Measurements from ENCODE around the gene RSBN1. TPM values are rescaled to one million over a fixed set of nuclear protein-coding genes. Genes with fewer than 3 reads are reported as not detected.

RSBN1 gene
- polyA plus RNA-seq, 1 of the 3 experiments (the other 2 are of a cell fraction), result 4.0 TPM

- Histone ChIP-seq H2AFZ (ENCODE audit: low read depth) (no peak overlapping the region), H3K27me3 (ENCODE audit: insufficient read depth) (no peaks in the 10 kb centered on the region), H3K9me3 (no peaks in the 10 kb centered on the region), H4K20me1 (ENCODE audit: insufficient read depth) (peaks cover 14% of the 10 kb centered on the region; the same call in 1 of the 2 replicates), H3K4me1 (ENCODE audit: control insufficient read depth in 1 of 2, insufficient read depth in 2 of 2, low read depth in 1 of 2, low read length in 1 of 2) (peaks cover 0 to 15% of the 10 kb centered on the region in 2 experiments; a peak in 2 of 4 replicates), H3K4me2 (no peak overlapping the region), H3K27ac (ENCODE audit: low read depth in 2 of 2, low read length in 1 of 2) (no peak overlapping the region), H3K4me3 (ENCODE audit: low read depth in 2 of 2, low read length in 1 of 2) (no peak overlapping the region), H3F3A (replicated peaks; ENCODE audit: insufficient read depth) (peaks cover 17% of the 10 kb centered on the region), H3K36me3 (replicated peaks in 1 of 2; ENCODE audit: control insufficient read depth in 1 of 2, insufficient read depth in 2 of 2, low read length in 1 of 2) (peaks cover 30 to 35% of the 10 kb centered on the region in 2 experiments), H3K9ac (no peak overlapping the region), H3K9me2 (no peaks in the 10 kb centered on the region), H3K79me2 (ENCODE audit: insufficient read depth) (peaks cover 92% of the 10 kb centered on the region)
- ChIA-PET POLR2A (interaction anchor here (0.5 kb wide), 1 partner anchor 34 kb away, joined by 3 read pairs; no protein-coding TSS in a partner anchor), CTCF (interaction anchor here (2.3 kb wide), 1 partner anchor 12 kb away, joined by 4 read pairs; no protein-coding TSS in a partner anchor)
- no peak for DNase-seq
- TF ChIP-seq MXI1 (IDR thresholded peaks at IDR 0.05; ENCODE audit: low read depth, low read length), result no peak
- WGBS (ENCODE audit: low lambda C conversion rate), result 95% methylated on average over 4 of the region's 4 CpGs
Observed at GRCh38 chr1:113797472-113797871, 14.8 kb downstream of the RSBN1 start.

GRCh38 chr1:113793878-113794834 lies 18.1 kb downstream of the RSBN1 start:
- no peaks in the 10 kb centered on the region for H3K9me3 ChIP-seq
- WGBS (ENCODE audit: low lambda C conversion rate), result 95% methylated on average over 9 of the region's 9 CpGs
- H2AFZ ChIP-seq (ENCODE audit: low read depth), result no peak overlapping the region
- H3K4me2 ChIP-seq, result no peak overlapping the region
- peaks cover 40 to 42% of the 10 kb centered on the region in 2 experiments for H3K36me3 ChIP-seq (replicated peaks in 1 of 2; ENCODE audit: control insufficient read depth in 1 of 2, insufficient read depth in 2 of 2, low read length in 1 of 2)
- H4K20me1 ChIP-seq (ENCODE audit: insufficient read depth), result no peaks in the 10 kb centered on the region; the same call in 1 of the 2 replicates
- no peak for DNase-seq
- H3K9me2 ChIP-seq, result no peaks in the 10 kb centered on the region
- 0 out of 4 replicates have a peak, but pooled peaks cover 0 to 7% of the 10 kb centered on the region in 2 experiments for H3K4me1 ChIP-seq (ENCODE audit: control insufficient read depth in 1 of 2, insufficient read depth in 2 of 2, low read depth in 1 of 2, low read length in 1 of 2)
- no peak for TF ChIP-seq YY1 (IDR thresholded peaks at IDR 0.05; ENCODE audit: low read depth)
- no peak for TF ChIP-seq PBX3 (IDR thresholded peaks at IDR 0.05)
- TF ChIP-seq, protein P1, sequence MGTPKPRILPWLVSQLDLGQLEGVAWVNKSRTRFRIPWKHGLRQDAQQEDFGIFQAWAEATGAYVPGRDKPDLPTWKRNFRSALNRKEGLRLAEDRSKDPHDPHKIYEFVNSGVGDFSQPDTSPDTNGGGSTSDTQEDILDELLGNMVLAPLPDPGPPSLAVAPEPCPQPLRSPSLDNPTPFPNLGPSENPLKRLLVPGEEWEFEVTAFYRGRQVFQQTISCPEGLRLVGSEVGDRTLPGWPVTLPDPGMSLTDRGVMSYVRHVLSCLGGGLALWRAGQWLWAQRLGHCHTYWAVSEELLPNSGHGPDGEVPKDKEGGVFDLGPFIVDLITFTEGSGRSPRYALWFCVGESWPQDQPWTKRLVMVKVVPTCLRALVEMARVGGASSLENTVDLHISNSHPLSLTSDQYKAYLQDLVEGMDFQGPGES (IDR thresholded peaks at IDR 0.05; ENCODE audit: low read depth, low read length), result no peak
- TF ChIP-seq MEF2A (IDR thresholded peaks at IDR 0.05; ENCODE audit: borderline replicate concordance, low read depth), result no peak
- no peak for TF ChIP-seq SMC3 (IDR thresholded peaks at IDR 0.05; ENCODE audit: low read depth, low read length)
- H3F3A ChIP-seq (replicated peaks; ENCODE audit: insufficient read depth), result peaks cover 19% of the 10 kb centered on the region
- no peak overlapping the region for H3K9ac ChIP-seq
- ChIA-PET POLR2A (no interaction called here), CTCF (no interaction called here)
- no peak overlapping the region for H3K4me3 ChIP-seq (ENCODE audit: low read depth in 2 of 2, low read length in 1 of 2)
- no peaks in the 10 kb centered on the region for H3K27me3 ChIP-seq (ENCODE audit: insufficient read depth)
- peaks cover 90% of the 10 kb centered on the region for H3K79me2 ChIP-seq (ENCODE audit: insufficient read depth)
- H3K27ac ChIP-seq (ENCODE audit: low read depth in 2 of 2, low read length in 1 of 2), result no peak overlapping the region
